Ishikawa (cell line): Measurements from ENCODE around the gene TRIO.

Experiments
- CEBPB ChIP-seq: IDR thresholded peaks from 2 replicates; pipeline ENCODE4 v1.6.1; 2012
- CREB1 ChIP-seq: IDR thresholded peaks from 2 replicates; pipeline ENCODE4 v1.6.1; 2012; ENCODE audit warnings: low read depth
- EGR1 ChIP-seq: IDR thresholded peaks from 2 replicates; pipeline ENCODE4 v1.6.1; 2012
- EP300 ChIP-seq: IDR thresholded peaks from 2 replicates; pipeline ENCODE4 v1.6.1; 2012; ENCODE audit warnings: borderline replicate concordance
- FOXM1 ChIP-seq: IDR thresholded peaks from 2 replicates; pipeline ENCODE4 v1.6.1; 2012; ENCODE audit warnings: low read depth, borderline replicate concordance
- MAX ChIP-seq: IDR thresholded peaks from 2 replicates; pipeline ENCODE4 v1.6.1; 2012
- NFIC ChIP-seq: IDR thresholded peaks from 2 replicates; pipeline ENCODE4 v1.6.1; 2012
- RAD21 ChIP-seq: IDR thresholded peaks from 2 replicates; pipeline ENCODE4 v1.6.1; 2012; ENCODE audit warnings: low read depth
- REST ChIP-seq: IDR thresholded peaks from 2 replicates; pipeline ENCODE4 v1.6.1; 2012; ENCODE audit warnings: low read depth, mild to moderate bottlenecking
- TAF1 ChIP-seq: IDR thresholded peaks from 2 replicates; pipeline ENCODE4 v1.6.1; 2012; ENCODE audit warnings: low read depth, mild to moderate bottlenecking
- TCF12 ChIP-seq: IDR thresholded peaks from 2 replicates; pipeline ENCODE4 v1.6.1; 2012; ENCODE audit warnings: low read depth
- TEAD4 ChIP-seq: IDR thresholded peaks from 2 replicates; pipeline ENCODE4 v1.6.1; 2012
- USF1 ChIP-seq: IDR thresholded peaks from 2 replicates; pipeline ENCODE4 v1.6.1; 2012
- YY1 ChIP-seq: IDR thresholded peaks from 2 replicates; pipeline ENCODE4 v1.6.1; 2012; ENCODE audit warnings: low read depth
- ZBTB7A ChIP-seq: IDR thresholded peaks from 2 replicates; pipeline ENCODE4 v1.6.1; 2012; ENCODE audit warnings: low read depth

The TRIO gene

GRCh38 chr5:14263113-14263512 is 120.0 kb downstream of the TRIO start:
- TF ChIP-seq CEBPB, result no peak
- TF ChIP-seq TAF1, result no peak
- no peak for TF ChIP-seq NFIC
- TF ChIP-seq EP300, result no peak
- TF ChIP-seq REST, result no peak
- no peak for TF ChIP-seq YY1
- no peak for TF ChIP-seq ZBTB7A
- no peak for TF ChIP-seq EGR1
- no peak for TF ChIP-seq MAX
- no peak for TF ChIP-seq CREB1
- no peak for TF ChIP-seq USF1
- no peak for TF ChIP-seq TEAD4
- TF ChIP-seq TCF12, result no peak
- no peak for TF ChIP-seq RAD21
- TF ChIP-seq FOXM1, result no peak

- TF ChIP-seq CEBPB (no peak), MAX (no peak), TCF12 (no peak), FOXM1 (no peak), EP300 (no peak), NFIC (no peak), REST (no peak), ZBTB7A (no peak), YY1 (no peak), EGR1 (no peak), TAF1 (no peak), USF1 (no peak), CREB1 (no peak), TEAD4 (no peak)
Measured at GRCh38 chr5:14263699-14264098, 120.6 kb downstream of the TRIO start.

GRCh38 chr5:14264605-14265316 is 121.6 kb downstream of the TRIO start:
- TF ChIP-seq USF1 (peak; percentile 58; the same call in 1 of the 2 replicates), EP300 (0 out of 2 replicates have a peak, but pooled peaks have one; percentile 20), TAF1 (peak; percentile 49; the same call in 1 of the 2 replicates), MAX (peak; percentile 97), FOXM1 (no peak)

- TF ChIP-seq YY1 (no peak), TEAD4 (peak; percentile 88), EP300 (peak; percentile 78), FOXM1 (peak; percentile 28; the same call in 1 of the 2 replicates), USF1 (no peak), MAX (no peak), TAF1 (no peak), RAD21 (no peak)
Measured at GRCh38 chr5:14265570-14265969, 122.4 kb downstream of the TRIO start.

GRCh38 chr5:14266171-14266570 is 123.0 kb downstream of the TRIO start:
- TF ChIP-seq NFIC, result no peak
- TF ChIP-seq USF1, result no peak
- TF ChIP-seq TAF1, result no peak
- TF ChIP-seq MAX, result no peak
- TF ChIP-seq RAD21, result no peak
- TF ChIP-seq EP300, result no peak
- no peak for TF ChIP-seq TEAD4
- no peak for TF ChIP-seq FOXM1
- TF ChIP-seq EGR1, result no peak
- TF ChIP-seq ZBTB7A, result no peak
- no peak for TF ChIP-seq CEBPB
- TF ChIP-seq CREB1, result no peak
- no peak for TF ChIP-seq REST
